Esophagus muscularis mucosa (tissue), 4 donors: ENCODE data around the gene RUVBL1. TPM values are rescaled to one million over a fixed set of nuclear protein-coding genes. Genes with fewer than 3 reads are reported as not detected.

Experiments
- DNase-seq: peaks from one replicate; pipeline ENCODE4 v3.0.0-alpha.2; 2017; ENCODE audit errors: extremely low spot score
- H3K27ac ChIP-seq, 4 donors: fragments of 200-600 bp; sonication (generic); replicated peaks in 1 of 4; 1 replicate in 3 of 4; 2 replicates in 1 of 4; pipeline ENCODE4 v1.5.1; 2016 to 2019; ENCODE audit warnings: mild to moderate bottlenecking in 1 of 4
- H3K27me3 ChIP-seq, 4 donors: fragments of 200-600 bp; sonication (generic); one replicate each; pipeline versions ENCODE4 v1.5.1 to v1.6.0; 2016 to 2019
- H3K36me3 ChIP-seq, 4 donors: fragments of 200-600 bp; sonication (generic); one replicate each; pipeline ENCODE4 v1.5.1; 2016 to 2019
- H3K4me1 ChIP-seq, 4 donors: fragments of 200-600 bp; sonication (generic); one replicate each; pipeline ENCODE4 v1.5.1; 2016 to 2019
- H3K4me3 ChIP-seq, 4 donors: fragments of 200-600 bp; sonication (generic); 1 replicate in 2 of 4; 2 replicates in 2 of 4; pipeline ENCODE4 v1.5.1; 2016 to 2019; ENCODE audit warnings: mild to moderate bottlenecking in 4 of 4, moderate library complexity in 1 of 4
- H3K9me3 ChIP-seq, 4 donors: fragments of 200-600 bp; sonication (generic); 1 replicate in 3 of 4; 2 replicates in 1 of 4; pipeline ENCODE4 v1.5.1; 2016 to 2019
- EP300 ChIP-seq: sonication (generic); formaldehyde crosslinking; IDR thresholded peaks from one replicate; pipeline ENCODE4 v1.6.1; 2017; ENCODE audit warnings: antibody characterized with exemption
- POLR2A ChIP-seq: fragments of 450-650 bp; IDR thresholded peaks from one replicate; pipeline ENCODE4 v1.6.1; 2017; ENCODE audit warnings: antibody characterized with exemption, moderate library complexity, mild to moderate bottlenecking, low read depth
- POLR2AphosphoS5 ChIP-seq, 2 donors: sonication (generic); formaldehyde crosslinking; IDR thresholded peaks; one replicate each; pipeline ENCODE4 v1.6.1; 2017; ENCODE audit warnings: antibody characterized with exemption in 2 of 2
- WGBS: methylation state at CpG from one replicate; pipeline ENCODE4 v1.1.5; 2018; 5-methylcytosine and 5-hydroxymethylcytosine counted together
- intact Hi-C: fragments of 100-400 bp; cut with DNase I; formaldehyde crosslinking; loops from one replicate; pipeline ENCODE4 v1.15.1; 2023
- total RNA-seq, 4 donors: library from RNA; depleted of rRNA; stranded (reverse); fragments of >200 nt; gene quantifications; one replicate each; pipeline versions ENCODE4 v1.1.0 to v1.2.1, GENCODE V29; 2016
- TF ChIP-seq, protein P1 (sequence below), 3 experiments: fragments of 200-600 bp in 2 of 3; fragments of 450-650 bp in 1 of 3; sonication (generic) in 2 of 3; IDR thresholded peaks; one replicate each; pipeline ENCODE4 v1.5.1; 2017 to 2019; ENCODE audit warnings: antibody characterized with exemption in 3 of 3, mild to moderate bottlenecking in 2 of 3, moderate library complexity in 1 of 3

Gene RUVBL1
- total RNA-seq, 4 donors from 2014 or later = 21.4 to 28.9 (median 23.8) TPM

DNA sequence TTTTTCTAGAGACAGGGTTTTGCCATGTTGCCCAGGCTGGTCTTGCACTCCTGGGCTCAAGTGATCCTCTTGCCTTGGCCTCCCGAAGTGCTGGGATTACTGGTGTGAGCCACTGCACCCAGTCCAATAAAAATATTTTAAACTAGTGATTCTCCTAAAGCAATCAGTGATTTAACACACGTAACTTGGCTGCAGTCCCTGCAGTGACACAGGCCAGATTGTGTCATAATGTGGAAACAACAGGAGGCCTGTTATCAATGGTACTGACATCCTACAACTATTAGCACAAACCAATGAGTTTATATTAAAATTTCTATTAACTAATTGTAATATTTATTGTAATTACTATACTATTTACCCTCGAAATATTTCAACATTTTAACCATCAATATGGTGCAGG lies 73.0 kb downstream of the RUVBL1 start:
- Histone ChIP-seq H3K4me1 (peaks cover 35 to 39% (median 36%) of the 10 kb centered on the region in 4 donors), H3K36me3 (peaks cover 0 to 16% (median 7%) of the 10 kb centered on the region in 4 donors), H3K27ac (no peak overlapping the region), H3K9me3 (no peaks in the 10 kb centered on the region), H3K27me3 (no peaks in the 10 kb centered on the region), H3K4me3 (no peak overlapping the region)
- DNase-seq = peak; percentile 62
- no peak for TF ChIP-seq POLR2AphosphoS5 (IDR thresholded peaks at IDR 0.05)
- no peak for TF ChIP-seq EP300
- no peak for TF ChIP-seq POLR2A
- TF ChIP-seq, protein P1, sequence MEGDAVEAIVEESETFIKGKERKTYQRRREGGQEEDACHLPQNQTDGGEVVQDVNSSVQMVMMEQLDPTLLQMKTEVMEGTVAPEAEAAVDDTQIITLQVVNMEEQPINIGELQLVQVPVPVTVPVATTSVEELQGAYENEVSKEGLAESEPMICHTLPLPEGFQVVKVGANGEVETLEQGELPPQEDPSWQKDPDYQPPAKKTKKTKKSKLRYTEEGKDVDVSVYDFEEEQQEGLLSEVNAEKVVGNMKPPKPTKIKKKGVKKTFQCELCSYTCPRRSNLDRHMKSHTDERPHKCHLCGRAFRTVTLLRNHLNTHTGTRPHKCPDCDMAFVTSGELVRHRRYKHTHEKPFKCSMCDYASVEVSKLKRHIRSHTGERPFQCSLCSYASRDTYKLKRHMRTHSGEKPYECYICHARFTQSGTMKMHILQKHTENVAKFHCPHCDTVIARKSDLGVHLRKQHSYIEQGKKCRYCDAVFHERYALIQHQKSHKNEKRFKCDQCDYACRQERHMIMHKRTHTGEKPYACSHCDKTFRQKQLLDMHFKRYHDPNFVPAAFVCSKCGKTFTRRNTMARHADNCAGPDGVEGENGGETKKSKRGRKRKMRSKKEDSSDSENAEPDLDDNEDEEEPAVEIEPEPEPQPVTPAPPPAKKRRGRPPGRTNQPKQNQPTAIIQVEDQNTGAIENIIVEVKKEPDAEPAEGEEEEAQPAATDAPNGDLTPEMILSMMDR (IDR thresholded peaks at IDR 0.05) = no peak
- intact Hi-C loops = loop anchor here (10.0 kb wide), 1 partner anchor 376 kb away; the partner anchor contains the start of gene ABTB1
- 77% methylated on average over 3 of the region's 3 CpGs for WGBS

DNA sequence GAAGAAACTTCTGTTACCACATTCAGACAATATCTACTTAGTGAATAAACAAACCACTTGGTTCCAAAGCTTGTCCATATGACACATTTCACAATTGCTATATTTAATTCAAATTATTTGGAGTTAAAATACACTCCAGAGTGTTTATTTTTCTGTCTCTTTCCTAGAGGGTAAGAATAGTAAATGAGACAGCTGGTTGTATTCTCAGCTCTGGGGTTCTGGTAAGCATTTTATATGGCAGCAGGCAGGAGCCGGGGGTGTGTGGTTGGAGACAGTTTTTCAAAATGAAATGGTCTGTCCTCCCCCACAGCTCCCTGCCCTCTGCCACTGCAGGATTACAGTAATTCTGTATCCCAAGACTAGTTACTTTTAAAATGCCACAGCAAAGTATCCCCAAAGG lies 82.3 kb downstream of the RUVBL1 start:
- intact Hi-C loops = no loop called here
- Histone ChIP-seq H3K9me3 (no peaks in the 10 kb centered on the region), H3K27ac (no peak overlapping the region), H3K27me3 (no peaks in the 10 kb centered on the region), H3K4me3 (no peak overlapping the region), H3K36me3 (no peaks in the 10 kb centered on the region), H3K4me1 (no peaks in the 10 kb centered on the region)
- 53% methylated on average over 1 of the region's 1 CpG for WGBS
- TF ChIP-seq, protein P1 (IDR thresholded peaks at IDR 0.05) = no peak
- no peak for TF ChIP-seq POLR2AphosphoS5 (IDR thresholded peaks at IDR 0.05)
- TF ChIP-seq POLR2A = no peak
- TF ChIP-seq EP300 = no peak
- peak; percentile 50 for DNase-seq

DNA sequence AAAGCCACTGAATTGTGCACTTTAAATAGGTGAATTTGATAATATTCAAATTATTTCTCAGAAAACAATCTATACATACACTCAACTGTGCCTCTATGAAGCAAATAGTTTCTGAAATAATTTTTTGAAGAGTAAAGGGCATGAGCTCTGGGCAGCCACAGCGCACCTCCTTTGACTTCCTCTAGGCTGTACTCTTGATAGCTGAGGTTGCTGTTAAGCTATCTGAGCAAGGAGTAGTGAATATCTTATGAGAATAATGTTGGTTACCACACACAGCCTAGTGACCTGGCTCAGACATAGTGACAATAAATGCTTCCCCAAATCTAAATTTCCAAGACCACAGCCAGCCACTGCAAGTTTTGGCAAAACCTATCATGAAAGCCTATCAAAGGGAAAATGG lies 83.0 kb downstream of the RUVBL1 start:
- H3K27ac ChIP-seq = no peak overlapping the region
- H3K4me1 ChIP-seq = no peaks in the 10 kb centered on the region
- TF ChIP-seq, protein P1 (IDR thresholded peaks at IDR 0.05) = no peak
- TF ChIP-seq POLR2A (no peak), POLR2AphosphoS5 (IDR thresholded peaks at IDR 0.05) (no peak), EP300 (no peak)
- H3K9me3 ChIP-seq = no peaks in the 10 kb centered on the region
- intact Hi-C loops = no loop called here
- H3K36me3 ChIP-seq = no peaks in the 10 kb centered on the region
- H3K27me3 ChIP-seq = no peaks in the 10 kb centered on the region
- no peak overlapping the region for H3K4me3 ChIP-seq
- 64% methylated on average over 1 of the region's 1 CpG for WGBS
- DNase-seq = no peak

DNA sequence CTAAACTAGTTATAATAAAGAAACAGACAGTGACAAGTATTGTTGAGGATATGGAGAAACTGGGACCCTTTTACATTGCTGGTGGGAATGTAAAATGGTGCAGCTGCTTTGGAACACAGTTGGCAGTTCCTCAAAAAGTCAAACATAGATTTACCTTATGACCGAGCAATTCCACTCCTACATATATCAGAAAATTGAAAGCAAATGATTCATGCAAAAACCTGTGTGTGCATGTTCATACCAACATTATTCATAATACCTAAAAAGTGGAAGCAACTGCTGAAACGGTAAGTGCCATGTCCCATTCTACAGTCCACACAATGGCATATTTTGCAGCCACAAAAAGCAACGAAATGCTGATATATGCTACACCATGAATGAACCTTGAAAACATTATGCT lies 83.6 kb downstream of the RUVBL1 start:
- TF ChIP-seq EP300 (no peak), POLR2AphosphoS5 (IDR thresholded peaks at IDR 0.05) (no peak), POLR2A (no peak)
- TF ChIP-seq, protein P1 (IDR thresholded peaks at IDR 0.05) = no peak
- intact Hi-C loops = no loop called here
- peak; percentile 14 for DNase-seq
- Histone ChIP-seq H3K27ac (no peak overlapping the region), H3K4me3 (no peak overlapping the region), H3K4me1 (no peaks in the 10 kb centered on the region), H3K27me3 (no peaks in the 10 kb centered on the region), H3K9me3 (no peaks in the 10 kb centered on the region), H3K36me3 (no peaks in the 10 kb centered on the region)
- WGBS = 86% methylated on average over 3 of the region's 3 CpGs

DNA sequence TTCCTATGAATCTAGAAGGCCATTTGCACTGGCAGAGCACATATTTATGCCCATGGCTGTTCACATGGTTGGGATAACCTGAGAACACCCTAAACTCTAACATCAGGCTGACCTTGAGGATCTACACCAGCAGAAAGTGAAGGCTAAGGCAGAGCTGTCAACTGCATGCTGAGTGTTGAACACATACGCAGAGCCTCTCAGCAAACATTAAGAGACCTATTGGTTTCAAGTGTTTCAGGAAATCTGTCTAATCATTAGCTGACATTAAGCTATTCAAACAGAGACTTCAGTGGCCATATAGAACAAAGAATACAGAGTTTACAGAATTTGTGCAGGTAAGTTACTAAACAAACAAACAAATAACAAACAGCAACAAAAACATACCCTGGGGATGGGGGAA lies 87.5 kb downstream of the RUVBL1 start:
- TF ChIP-seq EP300 (no peak), POLR2A (no peak), POLR2AphosphoS5 (IDR thresholded peaks at IDR 0.05) (no peak)
- TF ChIP-seq, protein P1 (IDR thresholded peaks at IDR 0.05) = no peak
- Histone ChIP-seq H3K27ac (no peak overlapping the region), H3K4me3 (no peak overlapping the region), H3K27me3 (no peaks in the 10 kb centered on the region), H3K9me3 (no peaks in the 10 kb centered on the region), H3K4me1 (no peaks in the 10 kb centered on the region), H3K36me3 (no peaks in the 10 kb centered on the region)
- DNase-seq = no peak
- intact Hi-C loops = no loop called here
- WGBS = 92% methylated on average over 1 of the region's 1 CpG
